Activated B cell treated with CpG ODN at 0.5 μM for 24 hours (primary cell): ENCODE data around the gene DNAH2. TPM values are rescaled to one million over a fixed set of nuclear protein-coding genes. Genes with fewer than 3 reads are reported as not detected.

Experiments used
- ATAC-seq: fragments of 200-7000 bp; cut with Tn5 transposase; one replicate; pipeline ENCODE4 v1.10.0; 2021; ENCODE audit warnings: low read depth, mild to moderate bottlenecking, moderate library complexity
- CTCF ChIA-PET: fragments of 350-600 bp; sonication (Branson Sonifier 250); formaldehyde crosslinking; loops from one replicate; lab custom pipeline; 2021; ENCODE audit warnings: antibody characterized with exemption; lab: Charles Lee
- POLR2A ChIA-PET: fragments of 350-600 bp; sonication (Branson Sonifier 250); formaldehyde crosslinking; loops from one replicate; lab custom pipeline; 2021; ENCODE audit warnings: antibody characterized with exemption; lab: Charles Lee
- DNase-seq: peaks from one replicate; pipeline ENCODE4 v3.0.0; 2022
- H3K27ac Mint-ChIP-seq: one replicate; pipeline ENCODE4 v1.8.0; 2020; ENCODE audit warnings: mixed read lengths
- H3K27me3 Mint-ChIP-seq: one replicate; pipeline ENCODE4 v1.8.0; 2021; ENCODE audit warnings: mixed read lengths
- H3K36me3 Mint-ChIP-seq: one replicate; pipeline ENCODE4 v1.8.0; 2021; ENCODE audit warnings: low read depth, mixed read lengths
- H3K4me1 Mint-ChIP-seq: one replicate; pipeline ENCODE4 v1.8.0; 2021; ENCODE audit warnings: mixed read lengths
- H3K4me3 Mint-ChIP-seq: one replicate; pipeline ENCODE4 v1.8.0; 2020; ENCODE audit warnings: mild to moderate bottlenecking, mixed read lengths
- H3K9me3 Mint-ChIP-seq: one replicate; pipeline ENCODE4 v1.8.0; 2020; ENCODE audit warnings: mixed read lengths
- CTCF ChIP-seq: fragments of 200-600 bp; IDR thresholded peaks from one replicate; pipeline ENCODE4 v1.8.0; 2022; ENCODE audit warnings: antibody characterized with exemption, mild to moderate bottlenecking
- intact Hi-C: fragments of 100-400 bp; cut with micrococcal nuclease; formaldehyde crosslinking; loops from one replicate; pipeline ENCODE4 v1.15.1; 2024
- total RNA-seq: library from RNA; stranded (reverse); gene quantifications from 2 replicates; pipeline ENCODE4 v1.2.3, GENCODE V29; 2022

Gene DNAH2
- total RNA-seq, 1 donor from 2014 or later, result not detected

DNA sequence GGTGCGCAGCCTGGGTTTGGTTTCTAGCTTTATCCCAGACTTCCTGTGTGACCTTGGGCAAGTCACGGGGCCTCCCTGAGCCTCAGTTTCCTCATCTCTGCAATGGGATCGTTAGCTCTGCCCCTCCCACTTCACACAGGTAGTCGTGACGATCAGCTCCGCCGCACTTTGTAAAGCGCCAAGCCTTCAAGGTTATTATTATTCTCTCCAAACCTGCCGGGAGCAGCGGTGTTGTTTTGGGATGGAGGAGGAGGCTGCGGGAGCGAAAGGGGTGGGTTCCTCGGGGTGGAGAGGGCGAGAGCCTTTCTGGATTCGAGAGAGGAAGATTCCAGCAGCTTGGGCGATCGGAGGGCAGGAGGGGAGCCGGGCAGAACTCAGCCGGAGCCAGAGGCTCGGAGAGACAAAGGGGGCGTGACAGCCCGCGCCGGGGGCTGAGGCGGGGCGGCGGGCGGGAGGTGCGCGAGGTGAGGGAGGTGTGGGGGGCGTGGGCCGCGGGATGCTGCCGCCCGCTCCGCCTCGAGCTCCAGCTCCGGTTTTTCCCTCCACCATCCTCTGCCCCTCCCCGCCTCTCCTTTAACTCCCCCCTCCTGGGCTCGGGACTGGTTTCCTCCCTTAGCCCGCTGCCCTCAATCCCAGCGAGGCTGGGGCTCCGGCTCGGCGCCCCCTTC, 12.8 kb upstream of the DNAH2 start, which contains the start of gene EFNB3:
Gene EFNB3 (plus strand): TSS at position 602 of the 668 bp plus-strand sequence. CDS start 397 bp downstream, outside the sequence.
- Mint-ChIP-seq H3K36me3 (peaks cover 29% of the 10 kb centered on the region), H3K27me3 (peaks cover 40% of the 10 kb centered on the region), H3K4me3 (peak within 1 kb of the TSS; percentile 64)

GRCh38 chr17:7705269-7706255, 12.0 kb upstream of the DNAH2 start:
- no peak for DNase-seq
- Mint-ChIP-seq H3K36me3 (peaks cover 27% of the 10 kb centered on the region), H3K4me1 (peaks cover 25% of the 10 kb centered on the region), H3K9me3 (no peaks in the 10 kb centered on the region), H3K4me3 (no peak overlapping the region), H3K27me3 (peaks cover 43% of the 10 kb centered on the region), H3K27ac (no peak overlapping the region)
- intact Hi-C loops, result no loop called here
- no peak for TF ChIP-seq CTCF
- ATAC-seq, result no peak
- ChIA-PET CTCF (no interaction called here), POLR2A (no interaction called here)

More for the DNA sequence above, 12.8 kb upstream of the DNAH2 start, which contains the start of gene EFNB3:
- ChIA-PET CTCF (no interaction called here), POLR2A (interaction anchor here (0.6 to 1.0 kb wide), 2 partner anchors 17 to 19 kb away, joined by 3 to 6 read pairs; partner anchors contain the start of genes TP53 and WRAP53)
- intact Hi-C loops, result no loop called here
- TF ChIP-seq CTCF, result no peak
- Mint-ChIP-seq H3K27ac (no peak within 1 kb of the TSS), H3K4me1 (peaks cover 20% of the 10 kb centered on the region), H3K9me3 (no peaks in the 10 kb centered on the region)
- DNase-seq, result no peak
- peak; percentile 12 for ATAC-seq

DNA sequence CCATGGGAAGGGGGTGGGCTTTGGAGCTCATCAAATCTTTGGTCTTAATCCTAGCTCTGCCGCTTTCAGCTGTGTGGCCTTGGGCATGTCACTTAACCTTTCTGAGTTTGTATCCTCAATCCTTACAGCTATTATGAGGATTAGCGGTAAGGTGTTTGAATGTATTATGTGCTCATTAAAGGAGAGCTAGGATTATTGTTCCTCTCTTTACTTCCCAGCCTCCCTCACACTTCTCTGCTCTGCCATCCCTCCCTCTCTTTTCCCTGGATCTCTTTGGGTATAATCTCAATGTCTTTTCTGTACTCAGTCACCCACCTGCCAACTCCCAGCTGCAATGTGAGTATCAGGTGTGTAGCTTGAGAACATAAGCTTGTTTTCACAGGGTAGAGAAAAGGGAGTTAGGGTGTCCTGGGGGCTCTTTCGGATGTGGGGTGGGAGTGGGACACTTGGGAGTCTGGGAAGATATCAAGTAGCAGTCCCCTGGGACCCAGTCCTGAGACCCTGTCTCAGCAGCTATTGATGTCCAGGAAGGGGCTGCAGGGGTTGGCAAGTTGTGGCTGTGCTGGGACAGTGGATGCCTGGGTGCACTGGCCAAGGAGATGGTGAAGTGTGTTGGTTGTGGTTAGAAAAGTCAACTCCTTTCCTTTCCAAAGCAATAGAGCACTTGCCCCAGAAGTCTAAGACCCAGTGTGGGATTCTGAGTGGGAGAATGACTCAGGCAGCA, 10.8 kb upstream of the DNAH2 start:
- no peak for TF ChIP-seq CTCF
- no peaks in the 10 kb centered on the region for H3K9me3 Mint-ChIP-seq
- no peak overlapping the region for H3K4me3 Mint-ChIP-seq
- no peak overlapping the region for H3K27ac Mint-ChIP-seq
- intact Hi-C loops, result no loop called here
- H3K4me1 Mint-ChIP-seq, result peaks cover 27% of the 10 kb centered on the region
- peaks cover 52% of the 10 kb centered on the region for H3K27me3 Mint-ChIP-seq
- DNase-seq (no peak), ATAC-seq (no peak)
- ChIA-PET POLR2A (interaction anchor here (0.5 to 0.8 kb wide), 3 partner anchors 15 to 654 kb away, joined by 3 to 4 read pairs (median 3); no protein-coding TSS in a partner anchor), CTCF (no interaction called here)
- H3K36me3 Mint-ChIP-seq, result peaks cover 16% of the 10 kb centered on the region

GRCh38 chr17:7707446-7707845, 10.1 kb upstream of the DNAH2 start:
- no peaks in the 10 kb centered on the region for H3K9me3 Mint-ChIP-seq
- intact Hi-C loops, result no loop called here
- H3K36me3 Mint-ChIP-seq, result peaks cover 10% of the 10 kb centered on the region
- DNase-seq (no peak), ATAC-seq (no peak)
- peaks cover 27% of the 10 kb centered on the region for H3K4me1 Mint-ChIP-seq
- ChIA-PET POLR2A (no interaction called here), CTCF (no interaction called here)
- no peak overlapping the region for H3K27ac Mint-ChIP-seq
- H3K27me3 Mint-ChIP-seq, result peaks cover 55% of the 10 kb centered on the region
- no peak for TF ChIP-seq CTCF
- no peak overlapping the region for H3K4me3 Mint-ChIP-seq
